Sciatic nerve (tissue), 2 donors: ENCODE results near the gene LRP1B. TPM values are rescaled to one million over a fixed set of nuclear protein-coding genes. Genes with fewer than 3 reads are reported as not detected.

Source experiments
- ATAC-seq: fragments of 200-7000 bp; cut with Tn5 transposase; one replicate; pipeline ENCODE4 v1.9.1; 2020; ENCODE audit warnings: mild to moderate bottlenecking, moderate library complexity
- DNase-seq: peaks from one replicate; pipeline ENCODE4 v3.0.0-alpha.2; 2020; ENCODE audit warnings: low spot score
- intact Hi-C: fragments of 100-400 bp; cut with DNase I; formaldehyde crosslinking; loops from one replicate; pipeline ENCODE4 v1.14.2; 2022
- total RNA-seq: library from RNA; stranded (reverse); fragmentation: NEBNext Ultra II Directional; extraction: Animal tissue kit (Norgen Biotek cat#: 25700); gene quantifications from one replicate; pipeline ENCODE4 v1.2.1, GENCODE V29; 2021
- donor health status: DM: no; HTN: no; CAD: no.
- donor health status: DM: no; HTN: no; CAD: no.

Gene LRP1B
- total RNA-seq, 1 donor from 2014 or later = 0.62 TPM

DNA sequence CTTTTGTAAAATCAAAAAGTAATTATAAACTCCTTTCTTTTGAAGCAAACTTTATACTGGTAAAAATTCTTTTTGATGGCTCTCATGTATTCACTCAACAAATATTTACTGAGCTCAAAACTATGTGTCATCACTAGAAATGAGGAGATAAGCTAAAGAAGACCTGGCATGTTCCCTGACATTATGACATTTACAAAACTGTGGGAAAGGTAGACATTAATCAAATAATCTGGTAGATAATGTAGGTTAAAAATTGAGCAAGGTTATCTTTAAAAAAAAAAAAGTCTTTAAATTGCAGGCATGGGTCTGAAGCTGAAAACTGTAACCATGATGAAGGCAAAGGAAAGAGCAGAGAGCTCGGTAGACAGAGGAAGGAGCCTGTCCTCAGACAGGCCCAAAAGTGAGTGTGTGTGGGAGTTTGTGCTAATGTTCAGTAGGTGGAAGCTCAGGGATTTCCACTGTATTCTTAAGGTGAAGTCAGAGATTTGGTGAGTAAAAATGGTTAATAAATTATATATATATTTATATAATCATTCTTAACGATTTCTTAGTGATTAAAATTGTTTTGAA, 612.9 kb downstream of the LRP1B start:
- intact Hi-C loops = no loop called here
- no peak for DNase-seq
- ATAC-seq = no peak

DNA sequence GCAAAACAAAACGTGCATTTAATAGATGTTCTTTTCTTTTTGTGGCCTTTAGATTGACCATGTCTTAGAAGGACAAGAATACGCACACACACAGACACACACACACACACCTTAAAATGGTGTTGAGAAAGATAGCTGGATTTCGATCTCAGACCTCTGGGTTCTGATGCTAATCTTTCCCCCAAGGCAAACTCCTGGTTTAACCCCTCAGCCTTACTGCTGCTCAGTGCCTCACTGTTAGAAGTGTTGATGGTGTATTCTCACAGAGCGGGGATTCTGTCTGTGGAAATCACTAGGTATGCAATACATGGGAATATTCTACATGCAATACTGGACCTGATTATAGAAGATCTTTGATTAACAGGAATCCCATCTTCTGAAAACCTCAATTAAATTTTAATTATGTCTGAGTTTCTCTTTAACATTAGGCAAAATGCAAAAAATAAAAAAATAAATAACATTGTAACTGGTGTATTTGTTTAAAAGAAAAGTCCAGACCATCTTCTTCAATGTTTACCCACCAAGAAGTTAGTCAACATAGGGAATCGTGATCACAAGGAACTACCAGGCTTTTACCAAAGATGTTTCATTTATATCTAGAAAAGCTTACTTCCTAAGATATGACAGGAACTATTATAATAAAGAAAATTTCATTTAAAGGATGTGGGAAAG, 613.5 kb downstream of the LRP1B start:
- intact Hi-C loops = no loop called here
- ATAC-seq = no peak

GRCh38 chr2:141515931-141516330, 614.9 kb downstream of the LRP1B start:
- ATAC-seq = no peak
- intact Hi-C loops = no loop called here
- no peak for DNase-seq

More for the DNA sequence above, 613.5 kb downstream of the LRP1B start:
- no peak for DNase-seq

DNA sequence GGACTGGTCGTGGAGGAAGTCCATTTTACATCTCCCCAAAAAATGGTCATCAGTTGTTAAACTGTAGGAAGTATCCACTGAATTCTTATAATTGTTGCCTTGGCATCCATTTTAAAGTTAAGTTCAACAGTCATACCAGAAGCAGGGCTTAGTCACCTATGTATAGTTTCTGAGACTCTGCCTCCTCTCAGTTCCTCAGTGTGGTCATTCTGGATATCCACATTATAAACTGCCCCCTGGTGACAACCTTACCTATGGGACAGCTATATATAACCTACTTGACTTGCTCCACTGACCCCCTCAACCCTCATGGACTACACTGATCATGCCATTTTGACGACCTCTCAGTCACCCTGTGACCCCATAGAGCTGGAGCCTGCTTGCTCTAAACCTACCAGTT, 617.0 kb downstream of the LRP1B start:
- ATAC-seq (no peak), DNase-seq (no peak)
- intact Hi-C loops = no loop called here

DNA sequence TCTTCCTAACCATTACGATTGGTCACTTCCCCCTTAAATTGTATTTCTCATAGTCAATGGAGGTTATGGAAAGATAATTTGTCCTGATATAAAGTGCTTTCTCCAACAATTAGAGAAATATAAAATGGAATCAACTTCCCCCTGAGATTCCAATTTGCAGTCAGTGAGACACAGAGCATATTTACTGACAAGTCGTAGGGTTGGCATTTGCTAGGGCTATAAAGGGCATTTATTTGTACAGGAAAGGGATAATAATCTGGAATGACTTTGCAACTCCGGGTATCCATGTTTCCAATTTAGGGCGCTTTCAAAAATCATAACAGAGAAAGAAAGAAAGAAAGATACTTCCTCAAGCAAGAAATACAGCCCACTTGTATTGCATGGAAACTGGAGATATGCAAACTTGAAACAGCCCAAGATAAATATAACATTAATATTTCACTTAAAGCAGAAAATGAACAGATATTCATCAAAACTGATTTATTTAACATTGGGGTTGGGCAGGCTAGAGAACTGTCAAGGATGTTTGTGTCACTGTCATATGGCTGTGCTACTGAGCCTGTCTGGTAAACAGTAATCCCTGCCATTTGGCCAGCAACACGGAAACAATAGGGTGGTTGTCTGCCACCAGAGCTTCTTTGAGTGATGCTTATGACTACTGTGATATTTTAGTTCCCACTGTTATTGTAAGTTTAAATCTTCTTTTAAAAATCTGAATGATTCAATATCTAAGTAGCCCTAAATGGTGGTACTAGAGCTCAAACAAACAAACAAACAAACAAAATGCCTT, 621.8 kb downstream of the LRP1B start:
- DNase-seq (no peak), ATAC-seq (no peak)
- intact Hi-C loops = no loop called here

DNA sequence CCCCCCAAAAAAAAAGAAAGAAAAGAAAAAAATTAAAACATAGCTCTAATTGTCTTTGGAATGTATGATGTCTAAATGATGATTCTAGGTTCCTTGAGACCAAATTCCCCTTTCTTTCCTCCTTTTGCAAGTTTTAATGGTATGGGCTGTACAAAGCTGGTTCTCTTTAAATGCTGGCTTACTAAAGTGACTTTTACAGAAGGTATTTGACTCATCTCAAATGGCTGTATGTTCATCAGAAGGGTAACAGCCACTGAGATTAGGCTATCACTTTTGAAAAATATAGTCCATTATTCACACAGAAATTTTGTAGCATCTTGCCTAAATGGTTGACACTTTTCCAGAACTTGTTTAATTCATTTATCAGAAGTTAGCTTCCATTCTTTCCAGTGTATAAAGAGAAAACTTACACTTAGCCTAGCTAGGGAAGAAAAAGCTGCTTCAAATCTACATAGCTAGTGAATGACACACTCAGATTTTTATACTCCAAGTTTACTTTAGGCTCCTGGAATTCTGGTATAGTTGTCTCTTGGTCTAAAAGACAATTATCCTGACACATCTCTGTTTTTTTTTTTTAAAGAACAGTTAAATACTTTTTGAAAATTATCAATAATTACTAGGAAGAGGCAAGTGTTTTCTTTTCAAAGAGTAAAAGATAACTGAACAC, 622.6 kb downstream of the LRP1B start:
- intact Hi-C loops = no loop called here
- DNase-seq = no peak
- no peak for ATAC-seq

- DNase-seq (no peak), ATAC-seq (no peak)
- intact Hi-C loops = no loop called here
Observed at GRCh38 chr2:141506135-141506534, 624.7 kb downstream of the LRP1B start.

- DNase-seq (no peak), ATAC-seq (no peak)
- intact Hi-C loops = no loop called here
Observed at GRCh38 chr2:141501752-141502151, 629.1 kb downstream of the LRP1B start.

- ATAC-seq (no peak), DNase-seq (no peak)
- intact Hi-C loops = no loop called here
Observed at GRCh38 chr2:141499123-141499522, 631.7 kb downstream of the LRP1B start.

DNA sequence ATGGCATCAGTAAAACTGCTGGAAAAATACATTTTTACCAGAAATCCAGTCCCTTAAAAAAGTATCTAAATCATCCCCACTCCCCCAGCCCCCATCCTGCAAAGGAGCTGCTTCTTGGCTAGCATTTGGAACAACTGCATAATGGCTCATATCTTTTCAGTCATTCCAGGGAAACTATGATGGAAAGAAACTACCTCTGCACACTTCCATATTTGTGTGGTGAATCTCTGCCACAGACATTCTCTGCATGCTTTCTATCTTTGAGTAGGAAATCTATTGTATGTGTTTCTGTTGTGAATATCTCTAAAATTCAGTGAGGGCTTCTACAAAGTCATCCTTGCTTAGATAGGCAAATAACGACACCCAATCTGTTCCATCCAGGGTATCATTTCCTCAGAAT, 632.3 kb downstream of the LRP1B start:
- intact Hi-C loops = no loop called here
- no peak for DNase-seq
- no peak for ATAC-seq

DNA sequence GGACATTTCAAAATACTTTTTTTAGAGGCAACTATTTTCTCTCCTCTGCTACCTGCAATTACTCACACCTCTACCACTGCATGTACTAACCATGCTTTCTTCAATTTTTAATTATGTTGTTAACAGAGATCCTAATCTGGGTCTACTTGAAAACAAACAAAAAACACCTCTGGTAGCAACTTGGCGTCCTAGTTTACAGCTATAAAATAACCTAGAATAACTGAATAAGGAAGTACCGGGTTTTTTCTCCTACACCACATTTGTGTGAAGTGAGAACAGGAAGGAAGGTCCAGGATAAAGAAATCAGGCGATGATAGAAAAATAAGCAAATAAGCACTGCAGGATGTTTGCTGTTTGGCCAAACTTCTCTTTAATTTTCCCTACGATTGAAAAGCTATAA, 633.5 kb downstream of the LRP1B start:
- DNase-seq = no peak
- no peak for ATAC-seq

DNA sequence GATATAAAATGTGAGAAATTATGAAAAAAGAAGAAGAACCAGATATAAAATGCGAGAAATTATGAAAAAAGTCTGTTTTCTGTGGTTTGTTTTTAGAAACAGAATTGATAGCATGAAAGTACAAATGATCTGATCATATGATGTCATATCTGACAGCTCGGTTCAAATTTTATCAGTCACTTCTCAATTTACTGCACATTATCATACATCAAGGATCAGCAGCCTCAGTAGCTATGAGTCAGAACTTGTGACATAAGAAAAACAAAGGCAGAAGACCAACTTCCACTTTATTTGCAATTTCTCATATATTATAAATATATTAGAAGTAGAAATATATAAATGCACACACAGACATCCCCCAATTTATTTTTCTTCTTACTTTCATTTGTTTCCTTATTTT, 634.0 kb downstream of the LRP1B start:
- intact Hi-C loops = no loop called here
- DNase-seq (no peak), ATAC-seq (no peak)

More for the DNA sequence above, 633.5 kb downstream of the LRP1B start:
- intact Hi-C loops = no loop called here

GRCh38 chr2:141493936-141494335, 636.9 kb downstream of the LRP1B start:
- DNase-seq (no peak), ATAC-seq (no peak)
- intact Hi-C loops = no loop called here

DNA sequence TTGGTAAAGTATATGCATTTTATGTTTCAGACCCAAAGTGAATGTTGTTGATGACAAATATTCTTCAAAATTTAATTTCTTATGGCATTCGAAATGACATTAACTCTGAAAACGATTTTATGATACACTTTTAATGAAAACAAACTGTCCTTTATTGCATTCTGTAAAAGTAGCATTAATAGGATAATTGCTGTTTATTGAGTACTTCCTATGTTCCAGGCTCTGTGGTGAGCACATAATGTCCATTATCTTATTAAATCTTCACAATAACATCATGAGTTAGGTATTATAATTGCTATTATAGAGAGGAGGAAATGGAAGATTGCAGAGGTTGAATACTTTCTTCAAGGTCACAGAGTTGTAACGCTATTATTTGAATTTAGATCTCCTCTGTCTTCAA, 638.0 kb downstream of the LRP1B start:
- no peak for ATAC-seq
- intact Hi-C loops = no loop called here
- DNase-seq = no peak

GRCh38 chr2:141490886-141491285, 639.9 kb downstream of the LRP1B start:
- no peak for DNase-seq
- intact Hi-C loops = no loop called here
- ATAC-seq = no peak

GRCh38 chr2:141482697-141483096, 648.1 kb downstream of the LRP1B start:
- ATAC-seq (no peak), DNase-seq (no peak)
- intact Hi-C loops = no loop called here

DNA sequence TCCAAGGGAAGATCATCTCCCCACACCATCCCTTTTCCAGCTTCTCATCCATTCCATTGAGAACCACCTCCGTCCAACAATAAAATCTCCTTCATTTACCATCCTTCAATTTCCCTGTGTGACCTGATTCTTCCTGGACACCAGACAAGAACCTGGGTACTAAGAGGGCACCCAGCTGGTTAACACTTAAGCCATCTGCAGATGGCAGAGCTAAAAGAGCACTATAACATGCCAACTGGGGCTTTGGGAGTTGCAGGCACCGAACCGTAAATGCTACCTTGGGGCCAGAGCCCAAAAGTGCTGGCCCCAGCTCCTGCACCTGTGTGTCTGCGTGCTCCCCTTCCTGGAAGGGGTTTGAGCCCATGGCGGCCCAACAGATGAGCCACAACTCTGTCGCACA, 655.0 kb downstream of the LRP1B start:
- intact Hi-C loops = no loop called here
- DNase-seq = no peak
- no peak for ATAC-seq

DNA sequence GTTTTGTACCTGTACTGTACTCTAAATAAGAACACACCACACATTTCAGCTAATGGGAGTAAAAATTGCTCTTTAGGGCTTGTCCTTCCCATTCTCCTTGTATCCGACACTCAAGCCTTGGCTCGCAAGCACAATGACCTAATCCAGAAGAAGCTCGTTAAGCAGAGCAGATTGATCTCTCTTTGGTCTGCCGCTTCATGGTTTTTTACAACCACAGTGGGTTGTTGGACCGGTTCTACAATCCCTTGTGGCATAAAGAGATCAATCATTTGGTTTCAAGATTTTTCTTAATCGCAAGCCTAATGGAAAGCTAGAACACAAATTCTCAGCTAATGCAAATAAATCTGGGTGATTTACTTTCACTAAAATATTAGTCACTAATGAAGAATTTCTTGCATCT, 662.1 kb downstream of the LRP1B start:
- ATAC-seq (no peak), DNase-seq (no peak)
- intact Hi-C loops = no loop called here

GRCh38 chr2:141467331-141467730, 663.5 kb downstream of the LRP1B start:
- ATAC-seq (no peak), DNase-seq (no peak)
- intact Hi-C loops = no loop called here

GRCh38 chr2:141464995-141465394, 665.8 kb downstream of the LRP1B start:
- DNase-seq (no peak), ATAC-seq (no peak)
- intact Hi-C loops = no loop called here
